H9 (cell line): ENCODE results near the gene PRAMEF26. TPM values are rescaled to one million over a fixed set of nuclear protein-coding genes. Genes with fewer than 3 reads are reported as not detected.
"Not testable (repeated sequence)": the region's sequence is repeated elsewhere in the genome, so short reads cannot be mapped to it uniquely, and the experiment has no call there.

Experiments
- DNase-seq: peaks from one replicate; pipeline ENCODE4 v3.0.0-alpha.2; 2017
- H2AFZ ChIP-seq: one replicate; pipeline ENCODE4 v1.6.1; 2013; ENCODE audit warnings: mild to moderate bottlenecking, low read length, control low read depth, moderate library complexity
- H2AK5ac ChIP-seq: 2 replicates; pipeline ENCODE4 v1.6.1; 2013; ENCODE audit warnings: low read length, control low read depth, mixed read lengths; ENCODE audit not compliant: insufficient read length
- H2BK120ac ChIP-seq: one replicate; pipeline ENCODE4 v1.6.1; 2013; ENCODE audit warnings: low read depth, mild to moderate bottlenecking, low read length, control low read depth, inconsistent platforms; ENCODE audit not compliant: poor library complexity, severe bottlenecking
- H2BK12ac ChIP-seq: 2 replicates; pipeline ENCODE4 v1.6.1; 2013; ENCODE audit warnings: low read length, control low read depth, mixed read lengths, low read depth; ENCODE audit not compliant: insufficient read length
- H2BK15ac ChIP-seq: 2 replicates; pipeline ENCODE4 v1.6.1; 2013; ENCODE audit warnings: low read depth, low read length, control low read depth
- H2BK20ac ChIP-seq: one replicate; pipeline ENCODE4 v1.6.1; 2013; ENCODE audit warnings: low read depth, mild to moderate bottlenecking, low read length, control low read depth, inconsistent platforms; ENCODE audit not compliant: poor library complexity, severe bottlenecking
- H2BK5ac ChIP-seq: 2 replicates; pipeline ENCODE4 v1.6.1; 2013; ENCODE audit warnings: low read length, control low read depth, mixed read lengths; ENCODE audit not compliant: insufficient read length
- H3K14ac ChIP-seq: 2 replicates; pipeline ENCODE4 v1.6.1; 2013; ENCODE audit warnings: low read length, control low read depth; ENCODE audit not compliant: insufficient read depth
- H3K18ac ChIP-seq: 2 replicates; pipeline ENCODE4 v1.6.1; 2013; ENCODE audit warnings: low read depth, mild to moderate bottlenecking, mixed read lengths, low read length, control low read depth; ENCODE audit not compliant: insufficient read length
- H3K23ac ChIP-seq: 2 replicates; pipeline ENCODE4 v1.6.1; 2013; ENCODE audit warnings: low read length, control low read depth, mixed read lengths, low read depth; ENCODE audit not compliant: insufficient read length
- H3K23me2 ChIP-seq: 2 replicates; pipeline ENCODE4 v1.6.1; 2013; ENCODE audit warnings: low read depth, mild to moderate bottlenecking, mixed read lengths, low read length, control low read depth; ENCODE audit not compliant: insufficient read length, poor library complexity, severe bottlenecking
- H3K27ac ChIP-seq: 2 replicates; pipeline ENCODE4 v1.5.1; 2013; ENCODE audit warnings: low read length, control low read depth, mixed read lengths, low read depth; ENCODE audit not compliant: insufficient read length
- H3K27me3 ChIP-seq: 2 replicates; pipeline ENCODE4 v1.6.1; 2013; ENCODE audit warnings: low read length, control low read depth, inconsistent platforms; ENCODE audit not compliant: insufficient read depth
- H3K4ac ChIP-seq: 2 replicates; pipeline ENCODE4 v1.6.1; 2013; ENCODE audit warnings: low read depth, mild to moderate bottlenecking, control low read depth, inconsistent platforms, low read length, moderate library complexity
- H3K4me1 ChIP-seq: 2 replicates; pipeline ENCODE4 v1.6.1; 2013; ENCODE audit warnings: low read length, control low read depth, inconsistent platforms; ENCODE audit not compliant: insufficient read depth
- H3K4me2 ChIP-seq: 2 replicates; pipeline ENCODE4 v1.6.1; 2013; ENCODE audit warnings: low read length, control low read depth, mixed read lengths; ENCODE audit not compliant: insufficient read length, insufficient read depth
- H3K56ac ChIP-seq: 2 replicates; pipeline ENCODE4 v1.6.1; 2013; ENCODE audit warnings: low read depth, mild to moderate bottlenecking, mixed read lengths, low read length, control low read depth; ENCODE audit not compliant: insufficient read length
- H3K79me1 ChIP-seq: 2 replicates; pipeline ENCODE4 v1.6.1; 2013; ENCODE audit warnings: low read depth, mild to moderate bottlenecking, moderate library complexity, low read length, control low read depth, inconsistent platforms; ENCODE audit not compliant: insufficient read depth, poor library complexity, severe bottlenecking
- H3K79me2 ChIP-seq: 2 replicates; pipeline ENCODE4 v1.6.1; 2013; ENCODE audit warnings: low read length, control low read depth, inconsistent platforms; ENCODE audit not compliant: insufficient read depth
- H3K9ac ChIP-seq: 2 replicates; pipeline ENCODE4 v1.6.1; 2013; ENCODE audit warnings: low read length, control low read depth, mixed read lengths; ENCODE audit not compliant: insufficient read length; ENCODE audit errors: extremely low read depth
- H3K9me3 ChIP-seq: one replicate; pipeline ENCODE4 v1.6.1; 2013; ENCODE audit warnings: low read depth, low read length, inconsistent platforms; ENCODE audit not compliant: control insufficient read depth
- H3T11ph ChIP-seq: one replicate; pipeline ENCODE4 v1.6.1; 2013; ENCODE audit warnings: mild to moderate bottlenecking, low read length, control low read depth, inconsistent platforms
- H4K20me1 ChIP-seq: one replicate; pipeline ENCODE4 v1.6.1; 2013; ENCODE audit not compliant: control insufficient read depth, insufficient read length, insufficient read depth
- H4K5ac ChIP-seq: 2 replicates; pipeline ENCODE4 v1.6.1; 2013; ENCODE audit warnings: low read depth, mild to moderate bottlenecking, mixed read lengths, low read length, control low read depth; ENCODE audit not compliant: insufficient read length
- H4K8ac ChIP-seq: replicated peaks from 2 replicates; pipeline ENCODE4 v1.6.1; 2013; ENCODE audit warnings: low read length, control low read depth, mixed read lengths, low read depth; ENCODE audit not compliant: insufficient read length
- H4K91ac ChIP-seq: 2 replicates; pipeline ENCODE4 v1.6.1; 2013; ENCODE audit warnings: low read depth, mild to moderate bottlenecking, moderate library complexity, mixed read lengths, low read length, control low read depth; ENCODE audit not compliant: insufficient read length
- H3K27ac Mint-ChIP-seq, 3 experiments: 2 replicates in 2 of 3; 3 replicates in 1 of 3; pipeline ENCODE4 v1.8.0; 2020 to 2021; ENCODE audit warnings: mixed read lengths in 3 of 3, mild to moderate bottlenecking in 1 of 3, moderate library complexity in 1 of 3
- H3K27me3 Mint-ChIP-seq: 2 replicates; pipeline ENCODE4 v1.8.0; 2021; ENCODE audit warnings: low read depth, mild to moderate bottlenecking, moderate library complexity, mixed read lengths
- H3K36me3 Mint-ChIP-seq, 3 experiments: 2 replicates in 2 of 3; 3 replicates in 1 of 3; pipeline ENCODE4 v1.8.0; 2020 to 2021; ENCODE audit warnings: low read depth in 3 of 3, mixed read lengths in 3 of 3; ENCODE audit not compliant: insufficient read depth in 1 of 3
- H3K4me1 Mint-ChIP-seq, 2 experiments: 2 replicates each; pipeline ENCODE4 v1.8.0; 2020; ENCODE audit warnings: mixed read lengths in 2 of 2
- H3K4me3 Mint-ChIP-seq, 2 experiments: 2 replicates in 1 of 2; 3 replicates in 1 of 2; pipeline ENCODE4 v1.8.0; 2020 to 2021; ENCODE audit warnings: mild to moderate bottlenecking in 2 of 2, mixed read lengths in 2 of 2, moderate library complexity in 1 of 2
- H3K9me3 Mint-ChIP-seq, 2 experiments: 2 replicates in 1 of 2; 3 replicates in 1 of 2; pipeline ENCODE4 v1.8.0; 2020; ENCODE audit warnings: mild to moderate bottlenecking in 2 of 2, mixed read lengths in 2 of 2, moderate library complexity in 1 of 2
- WGBS: extraction: QIAGEN DNeasy Blood & Tissue Kit; methylation state at CpG from one replicate; pipeline ENCODE4 v1.1.7; 2013; ENCODE audit warnings: missing lambda C conversion rate, low lambda C conversion rate, mixed read lengths; ENCODE audit not compliant: insufficient read length; ENCODE audit errors: extremely low coverage; 5-methylcytosine and 5-hydroxymethylcytosine counted together
- long read RNA-seq: library from polyadenylated mRNA; unstranded; transcript quantifications from one replicate; pipeline ENCODE4 v2.0.0, GENCODE V29; 2020
- total RNA-seq: library from RNA; stranded (reverse); gene quantifications from 2 replicates; pipeline ENCODE4 v1.2.1, GENCODE V29; 2021

Gene PRAMEF26
- total RNA-seq = not detected in 2 replicates
- long read RNA-seq = 0 reads

DNA sequence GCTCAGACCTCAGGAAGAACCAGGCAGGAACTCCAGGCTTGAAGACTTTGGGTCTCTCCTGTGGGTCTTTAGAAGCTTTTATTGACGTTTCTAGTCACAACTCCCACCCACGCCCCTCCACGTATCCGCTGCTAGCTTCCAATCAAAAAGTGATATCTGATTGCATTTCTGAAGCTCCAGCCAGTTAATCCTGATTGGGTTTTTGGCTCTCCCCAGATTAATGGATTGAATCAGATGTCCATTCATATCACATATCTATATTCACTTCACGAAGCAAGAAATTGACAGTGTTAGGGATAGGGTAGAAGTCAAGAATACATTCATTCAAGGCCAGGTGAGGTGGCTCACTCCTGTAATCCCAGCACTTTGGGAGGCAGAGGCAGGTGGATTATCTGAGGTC, at the start of gene PRAMEF26:
TSS of gene PRAMEF26 (minus strand) at position 101 of the 400 bp plus-strand sequence. CDS start 2,914 bp downstream, outside the sequence.
- not testable (repeated sequence) for H3K4ac ChIP-seq, H3K36me3 Mint-ChIP-seq, H4K8ac ChIP-seq, H3K23ac ChIP-seq, H3K4me1 Mint-ChIP-seq, H2BK120ac ChIP-seq, DNase-seq, H3K79me2 ChIP-seq, H2BK5ac ChIP-seq, H3K18ac ChIP-seq, H3K56ac ChIP-seq, H3K4me3 Mint-ChIP-seq, H4K91ac ChIP-seq, H3K27ac ChIP-seq, H3K9me3 Mint-ChIP-seq, H2BK12ac ChIP-seq, H3K14ac ChIP-seq, H4K20me1 ChIP-seq, H4K5ac ChIP-seq, H3K27ac Mint-ChIP-seq, H2BK20ac ChIP-seq, H2AK5ac ChIP-seq, H3K4me2 ChIP-seq, H2AFZ ChIP-seq, H3K4me1 ChIP-seq, H3K9ac ChIP-seq, H3K27me3 ChIP-seq, H3K79me1 ChIP-seq, H3K9me3 ChIP-seq, H3T11ph ChIP-seq, H3K27me3 Mint-ChIP-seq, H2BK15ac ChIP-seq, H3K23me2 ChIP-seq
- no CpG with 5 or more reads among the region's 5 CpGs for WGBS

DNA sequence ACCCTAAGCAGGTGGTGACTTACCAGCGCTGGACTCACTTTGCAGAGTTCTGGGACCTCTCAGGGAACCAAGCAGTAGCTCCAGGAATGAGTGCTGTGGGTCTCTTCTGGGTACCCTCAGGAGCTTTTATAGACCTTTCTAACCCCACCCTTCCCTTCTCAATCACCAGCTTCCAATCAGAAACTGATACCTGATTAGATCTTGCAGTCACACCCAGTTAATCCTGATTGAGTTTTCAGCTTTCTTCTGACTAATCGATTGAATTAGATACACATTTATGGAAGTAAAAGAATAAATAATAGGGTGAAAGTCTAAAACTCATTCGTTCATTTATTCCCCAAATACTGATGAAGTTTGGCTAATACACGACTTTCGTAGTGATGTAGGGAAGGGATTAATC, 45.5 kb upstream of the PRAMEF26 start, which contains the start of gene PRAMEF13:
TSS of gene PRAMEF13 (minus strand) at position 101 of the 400 bp plus-strand sequence. CDS start 1,820 bp downstream, outside the sequence.
- not testable (repeated sequence) for H3K27me3 ChIP-seq, H2BK12ac ChIP-seq, H3K4me3 Mint-ChIP-seq, H3K27ac ChIP-seq, H3K79me1 ChIP-seq, H3K9ac ChIP-seq, H4K20me1 ChIP-seq, H3K4me1 Mint-ChIP-seq, H4K91ac ChIP-seq, H2BK20ac ChIP-seq, H3K18ac ChIP-seq, H3K14ac ChIP-seq, DNase-seq, H2BK120ac ChIP-seq, H2AFZ ChIP-seq, H3K4me2 ChIP-seq, H3K4ac ChIP-seq, H3K23ac ChIP-seq, H4K8ac ChIP-seq, H2AK5ac ChIP-seq, H4K5ac ChIP-seq, H3K4me1 ChIP-seq, H3K79me2 ChIP-seq, H3K23me2 ChIP-seq, H3K9me3 Mint-ChIP-seq, H3K36me3 Mint-ChIP-seq, H3K56ac ChIP-seq, H2BK5ac ChIP-seq, H3K27ac Mint-ChIP-seq, H3K9me3 ChIP-seq, H2BK15ac ChIP-seq, H3K27me3 Mint-ChIP-seq, H3T11ph ChIP-seq
- no CpG with 5 or more reads among the region's 5 CpGs for WGBS
